ENCODE data around the gene PTPN14.

PTPN14 gene

DNA sequence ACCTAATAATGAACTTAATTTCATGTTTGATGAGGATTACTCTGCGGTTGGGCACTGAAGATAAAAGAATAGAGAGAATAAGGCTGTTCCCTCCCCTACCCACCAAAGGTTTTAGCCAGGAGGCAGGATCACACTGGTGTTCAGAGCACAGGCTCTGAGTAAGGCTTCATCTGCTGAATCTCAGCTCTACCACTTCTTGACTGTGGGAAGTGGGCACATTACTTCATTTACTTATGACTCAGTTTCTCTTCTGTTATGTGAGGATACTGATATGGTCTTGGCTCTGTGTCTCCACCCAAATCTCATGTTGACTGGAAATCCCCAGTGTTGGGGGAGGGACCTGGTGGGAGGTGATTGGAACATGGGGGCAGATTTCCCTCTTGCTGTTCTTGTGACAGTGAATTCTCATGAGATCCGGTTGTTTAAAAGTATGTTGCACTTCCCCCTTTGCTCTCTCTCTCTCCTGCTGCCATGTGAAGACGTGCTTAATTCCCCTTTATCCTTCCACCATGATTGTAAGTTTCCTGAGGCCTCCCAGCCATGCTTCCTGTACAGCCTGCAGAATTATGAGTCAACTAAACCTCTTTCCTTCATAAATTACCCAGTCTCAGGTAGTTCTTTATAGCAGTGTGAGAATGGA is 190.8 kb downstream of the PTPN14 start:
- Mint-ChIP-seq H3K4me3 (no peak overlapping the region), H3K4me1 (peaks cover 6% of the 10 kb centered on the region), H3K27ac (no peak overlapping the region), H3K36me3 (ENCODE audit: low read depth) (peaks cover 81% of the 10 kb centered on the region), H3K9me3 (no peaks in the 10 kb centered on the region), H3K27me3 (ENCODE audit: low read depth) (no peaks in the 10 kb centered on the region)
- TF ChIP-seq, protein P1, sequence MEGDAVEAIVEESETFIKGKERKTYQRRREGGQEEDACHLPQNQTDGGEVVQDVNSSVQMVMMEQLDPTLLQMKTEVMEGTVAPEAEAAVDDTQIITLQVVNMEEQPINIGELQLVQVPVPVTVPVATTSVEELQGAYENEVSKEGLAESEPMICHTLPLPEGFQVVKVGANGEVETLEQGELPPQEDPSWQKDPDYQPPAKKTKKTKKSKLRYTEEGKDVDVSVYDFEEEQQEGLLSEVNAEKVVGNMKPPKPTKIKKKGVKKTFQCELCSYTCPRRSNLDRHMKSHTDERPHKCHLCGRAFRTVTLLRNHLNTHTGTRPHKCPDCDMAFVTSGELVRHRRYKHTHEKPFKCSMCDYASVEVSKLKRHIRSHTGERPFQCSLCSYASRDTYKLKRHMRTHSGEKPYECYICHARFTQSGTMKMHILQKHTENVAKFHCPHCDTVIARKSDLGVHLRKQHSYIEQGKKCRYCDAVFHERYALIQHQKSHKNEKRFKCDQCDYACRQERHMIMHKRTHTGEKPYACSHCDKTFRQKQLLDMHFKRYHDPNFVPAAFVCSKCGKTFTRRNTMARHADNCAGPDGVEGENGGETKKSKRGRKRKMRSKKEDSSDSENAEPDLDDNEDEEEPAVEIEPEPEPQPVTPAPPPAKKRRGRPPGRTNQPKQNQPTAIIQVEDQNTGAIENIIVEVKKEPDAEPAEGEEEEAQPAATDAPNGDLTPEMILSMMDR (IDR thresholded peaks at IDR 0.05; ENCODE audit: unreplicated experiment in 3 of 3): no peak

DNA sequence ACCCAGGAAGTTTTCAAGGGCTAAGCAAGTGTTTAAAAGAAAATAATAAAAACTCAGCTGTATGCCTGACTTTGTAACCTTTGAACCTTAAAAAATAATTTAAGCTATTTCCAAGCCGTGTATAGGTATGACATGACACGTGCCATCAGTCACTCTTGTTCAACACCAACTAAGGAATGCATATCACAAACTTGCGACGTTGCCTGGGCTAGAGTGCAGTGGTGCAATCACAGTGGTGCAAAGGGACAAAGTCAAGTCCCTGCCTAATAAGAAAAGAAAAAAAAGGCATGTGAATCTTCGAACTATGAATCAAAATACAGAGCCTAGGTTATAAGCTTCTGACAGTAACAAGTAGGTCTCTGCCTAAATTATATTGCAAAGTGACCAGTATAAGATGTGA is 191.3 kb downstream of the PTPN14 start:
- Mint-ChIP-seq H3K4me1 (peaks cover 6% of the 10 kb centered on the region), H3K4me3 (no peak overlapping the region), H3K36me3 (ENCODE audit: low read depth) (peaks cover 85% of the 10 kb centered on the region), H3K27ac (no peak overlapping the region), H3K27me3 (ENCODE audit: low read depth) (no peaks in the 10 kb centered on the region), H3K9me3 (no peaks in the 10 kb centered on the region)
- TF ChIP-seq, protein P1 (IDR thresholded peaks at IDR 0.05; ENCODE audit: unreplicated experiment in 3 of 3): no peak

DNA sequence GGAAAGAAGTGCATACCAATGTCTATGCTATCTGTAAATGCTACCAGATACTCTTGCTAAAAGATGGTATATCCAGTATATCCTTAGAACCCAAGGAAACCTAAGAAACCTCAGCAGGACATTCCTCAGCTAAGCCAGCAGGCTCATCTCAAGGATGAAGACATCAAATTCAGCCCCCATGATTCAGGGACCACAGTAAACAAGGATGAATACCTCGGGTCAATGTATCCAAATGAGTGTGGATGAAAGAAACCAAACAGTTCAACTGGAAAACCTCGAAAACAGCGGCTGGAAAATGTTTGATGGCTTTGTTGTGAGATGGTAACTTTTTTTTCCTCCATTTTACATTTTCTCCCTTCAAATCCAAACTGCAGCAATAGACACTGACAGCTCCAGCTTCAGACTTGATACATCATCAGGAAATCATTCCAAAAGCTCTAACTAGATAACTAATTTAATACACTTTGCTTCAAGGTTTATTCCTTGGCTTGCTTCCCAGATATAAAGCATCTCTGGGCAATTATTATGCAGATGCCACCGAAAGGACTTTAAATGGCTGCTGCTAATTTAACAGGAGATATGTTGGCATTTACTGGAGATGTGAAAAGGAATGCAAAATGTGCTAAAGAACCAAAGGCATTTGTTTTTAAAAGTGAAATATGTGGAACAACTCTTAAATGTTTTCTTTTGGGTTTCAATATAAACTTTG is 196.8 kb downstream of the PTPN14 start:
- H3K27me3 Mint-ChIP-seq (ENCODE audit: low read depth): no peaks in the 10 kb centered on the region
- H3K4me1 Mint-ChIP-seq: peaks cover 5% of the 10 kb centered on the region
- H3K27ac Mint-ChIP-seq: no peak overlapping the region
- no peak overlapping the region for H3K4me3 Mint-ChIP-seq
- H3K9me3 Mint-ChIP-seq: no peaks in the 10 kb centered on the region
- TF ChIP-seq, protein P1 (IDR thresholded peaks at IDR 0.05; ENCODE audit: unreplicated experiment in 3 of 3): no peak
- H3K36me3 Mint-ChIP-seq (ENCODE audit: low read depth): peaks cover 60% of the 10 kb centered on the region

DNA sequence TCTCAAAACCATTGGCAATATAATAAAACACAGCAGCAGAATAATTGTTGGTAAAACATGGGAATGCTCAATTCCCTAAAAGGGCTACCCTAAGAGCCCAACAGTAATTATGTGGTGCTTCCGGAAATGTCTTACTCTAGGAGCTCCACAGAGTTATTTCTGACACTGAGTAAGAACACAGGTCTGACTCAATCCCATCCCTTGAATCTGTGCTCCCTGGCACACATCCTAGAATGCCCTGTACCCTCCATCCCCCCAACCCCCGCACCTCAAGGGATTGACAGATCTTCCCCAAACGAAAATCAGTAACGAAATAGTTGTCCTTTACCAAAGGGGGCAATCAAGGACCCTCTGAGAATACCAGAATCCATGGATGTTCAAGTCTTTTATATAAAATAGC is 198.6 kb downstream of the PTPN14 start:
- H3K4me3 Mint-ChIP-seq: no peak overlapping the region
- H3K27me3 Mint-ChIP-seq (ENCODE audit: low read depth): no peaks in the 10 kb centered on the region
- H3K27ac Mint-ChIP-seq: no peak overlapping the region
- H3K4me1 Mint-ChIP-seq: peaks cover 11% of the 10 kb centered on the region
- peaks cover 58% of the 10 kb centered on the region for H3K36me3 Mint-ChIP-seq (ENCODE audit: low read depth)
- TF ChIP-seq, protein P1 (IDR thresholded peaks at IDR 0.05; ENCODE audit: unreplicated experiment in 3 of 3): no peak
- H3K9me3 Mint-ChIP-seq: no peaks in the 10 kb centered on the region

DNA sequence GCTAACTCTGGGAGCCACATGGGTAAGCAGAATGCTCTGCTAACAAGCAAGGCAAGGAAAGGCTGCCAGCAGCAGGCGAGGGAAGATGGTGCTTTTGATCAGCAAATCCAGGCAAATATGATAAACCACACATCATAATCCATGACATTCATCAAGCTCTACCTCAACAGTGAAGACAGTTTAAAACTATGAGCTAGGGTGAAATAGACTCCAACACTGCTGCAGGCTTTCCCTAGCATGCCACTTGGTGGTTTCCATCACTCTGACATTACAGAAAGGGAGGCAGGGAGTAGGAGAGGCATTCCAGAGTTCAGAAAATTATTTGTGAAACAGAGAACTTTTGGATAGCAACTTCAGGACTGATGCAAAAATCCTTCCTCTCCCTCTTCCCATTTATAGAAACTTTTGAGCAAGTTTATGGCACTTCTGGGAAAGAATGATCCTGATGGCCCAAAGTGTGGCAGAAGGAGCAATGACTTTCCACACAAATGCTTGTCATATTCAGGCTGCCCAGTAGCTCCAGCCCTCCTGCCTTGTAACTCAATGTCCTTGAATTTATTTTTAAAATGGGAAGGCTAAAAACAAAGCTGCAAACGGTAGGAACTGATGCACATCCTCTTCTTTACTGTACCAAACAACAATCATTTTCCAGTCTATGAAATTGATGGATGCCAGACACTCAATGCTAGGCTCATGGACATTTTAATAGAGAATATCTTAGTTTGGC is 199.7 kb downstream of the PTPN14 start:
- Mint-ChIP-seq H3K4me3 (no peak overlapping the region), H3K27me3 (ENCODE audit: low read depth) (no peaks in the 10 kb centered on the region), H3K36me3 (ENCODE audit: low read depth) (peaks cover 57% of the 10 kb centered on the region), H3K4me1 (peaks cover 11% of the 10 kb centered on the region), H3K9me3 (peaks cover 2% of the 10 kb centered on the region), H3K27ac (no peak overlapping the region)
- TF ChIP-seq, protein P1 (IDR thresholded peaks at IDR 0.05; ENCODE audit: unreplicated experiment in 3 of 3): no peak

Measured in nephron (organoid).